KMS-11 (cell line): Measurements from ENCODE around the gene SCARB1.

Source experiments
- H2AFZ ChIP-seq: fragments of 200-600 bp; sonication (generic); 2 replicates; pipeline ENCODE4 v1.6.1; 2016; ENCODE audit warnings: antibody characterized with exemption, mixed run types, low read depth
- H3K27ac ChIP-seq: fragments of 200-600 bp; sonication (generic); 2 replicates; pipeline ENCODE4 v1.6.1; 2016; ENCODE audit warnings: mild to moderate bottlenecking, mixed run types
- H3K27me3 ChIP-seq: fragments of 200-600 bp; sonication (generic); 2 replicates; pipeline ENCODE4 v1.6.1; 2017; ENCODE audit warnings: mild to moderate bottlenecking, low read depth, mixed run types, moderate library complexity; ENCODE audit not compliant: insufficient read depth
- H3K36me3 ChIP-seq: fragments of 200-600 bp; sonication (generic); 2 replicates; pipeline ENCODE4 v1.6.1; 2017; ENCODE audit warnings: mild to moderate bottlenecking, mixed run types; ENCODE audit not compliant: insufficient read depth
- H3K4me1 ChIP-seq: fragments of 200-600 bp; sonication (generic); 2 replicates; pipeline ENCODE4 v1.6.1; 2016; ENCODE audit warnings: mild to moderate bottlenecking, low read depth, mixed run types; ENCODE audit not compliant: poor library complexity, severe bottlenecking
- H3K4me2 ChIP-seq: fragments of 200-600 bp; sonication (generic); 2 replicates; pipeline ENCODE4 v1.7.0; 2016; ENCODE audit warnings: mild to moderate bottlenecking, mixed run types
- H3K4me3 ChIP-seq: fragments of 200-600 bp; sonication (generic); IDR thresholded peaks from 2 replicates; pipeline ENCODE4 v1.6.1; 2017; ENCODE audit warnings: low read depth, low read length, mixed read lengths; ENCODE audit not compliant: insufficient read depth
- H3K79me2 ChIP-seq: fragments of 200-600 bp; sonication (generic); 2 replicates; pipeline ENCODE4 v1.6.1; 2016; ENCODE audit warnings: low read depth, mixed run types; ENCODE audit not compliant: insufficient read depth
- H3K9ac ChIP-seq: fragments of 200-600 bp; sonication (generic); 2 replicates; pipeline ENCODE4 v1.6.1; 2016; ENCODE audit warnings: mild to moderate bottlenecking, mixed run types
- H4K20me1 ChIP-seq: fragments of 200-600 bp; sonication (generic); 2 replicates; pipeline ENCODE4 v1.6.1; 2016; ENCODE audit warnings: mild to moderate bottlenecking, mixed run types; ENCODE audit not compliant: insufficient read depth
- TF ChIP-seq, protein P1 (sequence below): fragments of 200-600 bp; sonication (generic); conservative IDR thresholded peaks from 2 replicates; pipeline ENCODE4 v1.6.1; 2017; ENCODE audit warnings: low read depth, mild to moderate bottlenecking, antibody characterized with exemption, low read length, moderate library complexity, mixed read lengths

The SCARB1 gene

DNA sequence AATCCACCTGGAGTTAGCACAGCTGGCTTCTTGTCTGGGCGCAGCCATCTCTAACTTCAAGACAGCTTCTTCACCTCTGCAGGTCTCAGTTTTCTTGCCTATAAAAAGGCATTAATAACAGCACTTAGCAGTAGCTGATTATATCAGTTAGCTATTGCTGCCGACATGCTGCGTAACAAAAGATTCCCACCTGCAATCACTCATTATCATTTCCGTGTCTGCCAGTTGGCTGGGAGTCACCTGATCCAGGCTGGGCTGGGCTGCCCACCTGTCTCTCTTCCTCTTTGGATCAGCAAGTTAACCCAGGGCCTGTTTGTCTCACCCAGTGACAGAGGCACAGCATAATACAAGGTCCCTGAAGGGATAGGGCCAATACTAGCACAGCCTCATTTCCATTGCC is 109.7 kb downstream of the SCARB1 start:
- H3K27me3 ChIP-seq: no peaks in the 10 kb centered on the region
- H3K4me2 ChIP-seq: no peak overlapping the region

GRCh38 chr12:124753228-124753591 is 110.5 kb downstream of the SCARB1 start:
- H3K4me1 ChIP-seq: no peaks in the 10 kb centered on the region
- H3K4me2 ChIP-seq: no peak overlapping the region
- H3K4me3 ChIP-seq: no peak overlapping the region
- H3K36me3 ChIP-seq: no peaks in the 10 kb centered on the region
- no peak overlapping the region for H2AFZ ChIP-seq
- H3K79me2 ChIP-seq: no peaks in the 10 kb centered on the region
- no peak overlapping the region for H3K27ac ChIP-seq
- TF ChIP-seq, protein P1, sequence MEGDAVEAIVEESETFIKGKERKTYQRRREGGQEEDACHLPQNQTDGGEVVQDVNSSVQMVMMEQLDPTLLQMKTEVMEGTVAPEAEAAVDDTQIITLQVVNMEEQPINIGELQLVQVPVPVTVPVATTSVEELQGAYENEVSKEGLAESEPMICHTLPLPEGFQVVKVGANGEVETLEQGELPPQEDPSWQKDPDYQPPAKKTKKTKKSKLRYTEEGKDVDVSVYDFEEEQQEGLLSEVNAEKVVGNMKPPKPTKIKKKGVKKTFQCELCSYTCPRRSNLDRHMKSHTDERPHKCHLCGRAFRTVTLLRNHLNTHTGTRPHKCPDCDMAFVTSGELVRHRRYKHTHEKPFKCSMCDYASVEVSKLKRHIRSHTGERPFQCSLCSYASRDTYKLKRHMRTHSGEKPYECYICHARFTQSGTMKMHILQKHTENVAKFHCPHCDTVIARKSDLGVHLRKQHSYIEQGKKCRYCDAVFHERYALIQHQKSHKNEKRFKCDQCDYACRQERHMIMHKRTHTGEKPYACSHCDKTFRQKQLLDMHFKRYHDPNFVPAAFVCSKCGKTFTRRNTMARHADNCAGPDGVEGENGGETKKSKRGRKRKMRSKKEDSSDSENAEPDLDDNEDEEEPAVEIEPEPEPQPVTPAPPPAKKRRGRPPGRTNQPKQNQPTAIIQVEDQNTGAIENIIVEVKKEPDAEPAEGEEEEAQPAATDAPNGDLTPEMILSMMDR: no peak
- no peak overlapping the region for H3K9ac ChIP-seq
- no peaks in the 10 kb centered on the region for H4K20me1 ChIP-seq
- no peaks in the 10 kb centered on the region for H3K27me3 ChIP-seq

More for the DNA sequence above, 109.7 kb downstream of the SCARB1 start:
- Histone ChIP-seq H3K79me2 (no peaks in the 10 kb centered on the region), H3K9ac (no peak overlapping the region), H2AFZ (no peak overlapping the region), H4K20me1 (no peaks in the 10 kb centered on the region), H3K27ac (no peak overlapping the region), H3K4me3 (no peak overlapping the region), H3K4me1 (no peaks in the 10 kb centered on the region), H3K36me3 (no peaks in the 10 kb centered on the region)
- TF ChIP-seq, protein P1: no peak

DNA sequence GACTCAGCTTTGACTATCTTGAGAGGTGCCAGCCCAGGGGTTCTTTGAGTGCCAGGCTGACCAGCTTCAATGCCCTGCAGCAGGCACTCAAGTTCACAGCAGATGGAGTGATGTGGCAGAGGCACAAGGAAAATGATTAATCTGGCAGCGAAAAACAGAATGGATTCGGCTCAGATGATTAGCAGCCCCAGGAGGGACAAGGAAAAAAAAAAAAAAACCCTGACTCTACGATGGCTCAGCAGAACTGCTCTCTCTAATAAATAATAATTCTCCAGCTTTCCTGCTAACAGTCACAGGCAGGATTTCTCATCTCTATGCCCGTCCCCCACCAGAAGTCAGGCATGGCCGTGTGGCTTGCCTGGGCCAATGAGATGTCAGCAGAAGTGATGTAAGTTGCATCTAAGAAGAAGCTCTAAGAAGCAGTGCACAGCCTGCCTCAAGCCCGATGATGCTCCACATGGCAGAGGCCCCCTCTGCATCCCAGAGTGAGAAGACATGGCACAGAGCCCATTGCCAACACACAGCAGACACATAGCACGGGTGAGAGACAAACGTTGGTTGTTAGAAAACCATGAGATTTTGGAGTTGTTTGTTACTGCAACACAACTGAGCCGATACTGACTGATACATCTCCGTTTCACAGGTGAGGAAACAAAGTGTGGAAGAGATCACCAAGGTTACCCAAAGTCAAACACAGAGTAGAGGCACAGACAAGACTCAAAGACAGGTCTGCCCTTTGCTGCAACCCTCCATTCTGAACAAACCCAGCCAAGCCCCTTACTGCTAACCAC is 111.0 kb downstream of the SCARB1 start:
- H3K36me3 ChIP-seq: no peaks in the 10 kb centered on the region
- no peaks in the 10 kb centered on the region for H3K27me3 ChIP-seq
- no peak overlapping the region for H2AFZ ChIP-seq
- no peaks in the 10 kb centered on the region for H4K20me1 ChIP-seq
- no peak overlapping the region for H3K9ac ChIP-seq
- H3K79me2 ChIP-seq: no peaks in the 10 kb centered on the region
- no peak overlapping the region for H3K4me2 ChIP-seq
- H3K4me3 ChIP-seq: no peak overlapping the region
- no peak overlapping the region for H3K27ac ChIP-seq
- TF ChIP-seq, protein P1: no peak
- H3K4me1 ChIP-seq: no peaks in the 10 kb centered on the region

GRCh38 chr12:124751654-124752355 is 111.9 kb downstream of the SCARB1 start:
- no peak overlapping the region for H3K4me3 ChIP-seq
- H3K4me2 ChIP-seq: no peak overlapping the region
- TF ChIP-seq, protein P1: no peak

More at GRCh38 chr12:124751654-124752355, 111.9 kb downstream of the SCARB1 start:
- no peaks in the 10 kb centered on the region for H3K36me3 ChIP-seq
- no peaks in the 10 kb centered on the region for H3K27me3 ChIP-seq
- no peaks in the 10 kb centered on the region for H3K4me1 ChIP-seq
- H4K20me1 ChIP-seq: no peaks in the 10 kb centered on the region
- no peak overlapping the region for H3K27ac ChIP-seq
- H3K9ac ChIP-seq: no peak overlapping the region
- H2AFZ ChIP-seq: no peak overlapping the region
- H3K79me2 ChIP-seq: no peaks in the 10 kb centered on the region
